Testis (tissue), 2 donors: ENCODE measurements around the gene IL32.

Source experiments
- POLR2A ChIP-seq: fragments of 450-650 bp; IDR thresholded peaks from one replicate; pipeline ENCODE4 v1.6.1; 2017; ENCODE audit warnings: antibody characterized with exemption, mild to moderate bottlenecking, moderate library complexity
- TF ChIP-seq, protein P1 (sequence below), 3 experiments: fragments of 450-650 bp in 2 of 3; fragments of 200-600 bp in 1 of 3; sonication (generic) in 1 of 3; IDR thresholded peaks; one replicate each; pipeline ENCODE4 v1.5.1; 2016 to 2019; ENCODE audit warnings: antibody characterized with exemption in 3 of 3, mild to moderate bottlenecking in 2 of 3, moderate library complexity in 1 of 3

DNA sequence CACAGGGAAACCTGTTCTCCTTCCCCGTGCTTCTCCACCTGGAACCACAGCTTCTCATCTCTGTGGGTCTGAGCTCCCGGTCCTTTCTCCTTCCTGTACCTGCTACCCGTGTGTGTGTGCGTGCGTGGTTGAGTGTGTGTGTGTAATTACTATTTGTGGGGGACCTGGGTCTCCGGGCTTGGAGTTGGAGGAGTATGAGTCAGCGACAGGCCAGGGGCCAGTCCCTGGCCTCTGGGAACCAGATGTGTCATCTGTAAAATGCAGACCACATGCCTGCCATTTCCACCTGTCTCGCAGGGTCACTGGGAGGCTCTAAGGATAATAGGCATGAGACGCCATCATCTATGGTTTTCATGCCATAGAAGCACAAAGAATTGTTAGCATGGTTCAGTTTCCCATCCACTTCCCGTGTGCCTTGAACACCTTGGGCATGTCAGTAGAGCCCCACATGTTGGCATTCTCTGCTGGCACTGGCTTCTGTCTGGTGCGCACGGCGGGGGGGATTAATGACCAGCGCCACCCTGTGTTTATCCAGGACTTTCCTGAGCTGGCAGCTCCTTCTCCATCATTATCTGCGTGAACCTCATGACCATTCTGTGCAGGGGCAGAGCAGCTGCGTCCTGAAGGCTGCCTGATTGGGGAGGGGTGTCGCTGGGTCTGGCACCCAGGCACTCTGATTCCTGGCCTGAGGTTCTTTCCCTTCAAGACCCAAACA, 48.5 kb downstream of the IL32 start:
- TF ChIP-seq, protein P1, sequence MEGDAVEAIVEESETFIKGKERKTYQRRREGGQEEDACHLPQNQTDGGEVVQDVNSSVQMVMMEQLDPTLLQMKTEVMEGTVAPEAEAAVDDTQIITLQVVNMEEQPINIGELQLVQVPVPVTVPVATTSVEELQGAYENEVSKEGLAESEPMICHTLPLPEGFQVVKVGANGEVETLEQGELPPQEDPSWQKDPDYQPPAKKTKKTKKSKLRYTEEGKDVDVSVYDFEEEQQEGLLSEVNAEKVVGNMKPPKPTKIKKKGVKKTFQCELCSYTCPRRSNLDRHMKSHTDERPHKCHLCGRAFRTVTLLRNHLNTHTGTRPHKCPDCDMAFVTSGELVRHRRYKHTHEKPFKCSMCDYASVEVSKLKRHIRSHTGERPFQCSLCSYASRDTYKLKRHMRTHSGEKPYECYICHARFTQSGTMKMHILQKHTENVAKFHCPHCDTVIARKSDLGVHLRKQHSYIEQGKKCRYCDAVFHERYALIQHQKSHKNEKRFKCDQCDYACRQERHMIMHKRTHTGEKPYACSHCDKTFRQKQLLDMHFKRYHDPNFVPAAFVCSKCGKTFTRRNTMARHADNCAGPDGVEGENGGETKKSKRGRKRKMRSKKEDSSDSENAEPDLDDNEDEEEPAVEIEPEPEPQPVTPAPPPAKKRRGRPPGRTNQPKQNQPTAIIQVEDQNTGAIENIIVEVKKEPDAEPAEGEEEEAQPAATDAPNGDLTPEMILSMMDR (IDR thresholded peaks at IDR 0.05) = no peak
- no peak for TF ChIP-seq POLR2A
